GM04504 (cell line): Measurements from ENCODE around the gene C1QL4.

Source experiments
- DNase-seq: peaks from one replicate; pipeline ENCODE4 v3.0.0-alpha.2; 2012; ENCODE audit warnings: low read depth

The C1QL4 gene

DNA sequence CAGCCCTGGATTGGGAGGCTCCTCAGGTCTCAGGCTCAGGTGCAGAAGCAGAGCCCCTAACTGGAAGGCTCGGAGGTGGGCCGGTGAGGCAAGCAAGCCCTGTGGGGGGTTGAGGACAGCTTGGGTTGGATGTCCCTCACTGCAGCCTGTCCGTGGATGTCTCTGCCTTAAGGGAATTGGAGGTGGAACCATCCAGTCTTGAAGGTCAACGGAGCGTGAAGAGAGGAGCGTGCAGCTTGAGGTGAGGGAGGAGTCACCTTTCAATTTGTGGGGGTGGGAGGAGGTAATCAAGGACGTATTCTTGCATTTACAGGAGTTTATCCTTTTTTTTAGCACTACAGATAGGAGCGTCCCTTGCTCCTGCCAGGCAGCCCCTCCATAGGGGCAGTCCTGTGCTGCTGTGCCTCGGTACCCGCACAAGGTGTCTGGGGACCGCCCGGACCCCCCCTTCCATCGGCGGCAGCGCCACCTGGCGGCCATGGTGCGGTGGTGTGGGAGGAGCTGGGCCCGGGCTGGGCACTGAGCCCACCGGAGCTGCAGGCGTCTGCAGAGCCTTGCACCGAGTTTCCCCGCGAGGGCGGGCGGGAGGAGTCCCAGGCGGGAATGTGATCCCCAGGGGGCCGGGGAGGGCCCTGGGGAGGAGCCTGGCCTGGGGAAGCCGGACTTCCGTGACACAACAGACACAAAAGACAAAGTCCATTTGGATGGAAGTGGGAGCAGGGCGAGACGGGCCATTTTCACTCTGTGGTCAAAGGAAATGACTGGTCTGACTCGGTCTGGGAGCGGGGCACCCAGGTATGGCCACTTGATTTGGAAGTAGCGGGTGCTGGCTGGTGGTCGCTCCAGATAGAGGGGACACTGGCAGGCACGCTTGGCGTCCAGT lies 10.6 kb upstream of the C1QL4 start:
- DNase-seq, result no peak

- no peak for DNase-seq
These were observed 9.8 kb upstream of the C1QL4 start, which contains the start of gene DNAJC22 for GRCh38 chr12:49346659-49347310. DNAJC22 (plus strand) TSS chr12:49346888; CDS start chr12:49348873, 1,985 bp downstream.

DNA sequence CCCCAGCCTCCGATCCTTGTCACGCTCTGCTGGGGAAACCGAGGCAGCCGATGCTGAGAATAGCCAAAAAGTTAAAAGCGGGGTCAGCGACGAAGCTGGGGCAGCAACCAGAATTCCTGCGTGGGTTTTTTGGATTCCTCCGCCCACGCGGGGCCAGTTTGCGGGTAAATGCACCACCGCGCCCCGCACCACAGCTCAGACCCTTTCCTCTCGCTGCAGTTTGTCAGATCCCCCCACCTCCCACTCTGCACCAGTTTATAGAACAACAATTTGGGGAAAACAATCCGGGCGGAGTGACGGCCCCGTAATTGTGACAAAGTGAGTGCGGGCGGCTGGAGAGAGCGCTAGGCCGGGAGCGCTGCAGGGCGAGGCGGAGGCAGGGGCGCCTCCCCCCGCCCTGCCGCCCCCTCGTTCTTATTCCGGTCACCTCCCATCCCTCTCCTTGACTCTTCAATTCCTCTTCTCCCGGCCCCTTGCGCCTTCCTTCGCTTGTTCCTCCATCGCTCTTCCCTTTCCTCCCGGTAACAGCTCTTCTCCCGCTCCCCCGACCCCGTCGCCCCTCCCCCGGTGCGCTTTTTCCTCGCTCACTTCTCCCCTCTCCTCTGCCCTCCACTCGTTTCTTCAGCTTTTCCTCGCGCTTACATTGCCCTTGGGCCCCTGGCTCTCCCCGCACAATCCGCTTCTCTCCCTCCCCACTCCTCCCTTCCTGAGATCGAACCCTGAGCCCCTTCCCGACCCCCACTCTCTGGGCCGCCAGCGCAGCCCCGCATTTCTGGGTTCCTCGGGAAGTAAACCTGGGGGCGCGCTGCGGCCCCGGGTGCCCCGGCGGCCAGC lies 9.1 kb upstream of the C1QL4 start:
- no peak for DNase-seq

DNA sequence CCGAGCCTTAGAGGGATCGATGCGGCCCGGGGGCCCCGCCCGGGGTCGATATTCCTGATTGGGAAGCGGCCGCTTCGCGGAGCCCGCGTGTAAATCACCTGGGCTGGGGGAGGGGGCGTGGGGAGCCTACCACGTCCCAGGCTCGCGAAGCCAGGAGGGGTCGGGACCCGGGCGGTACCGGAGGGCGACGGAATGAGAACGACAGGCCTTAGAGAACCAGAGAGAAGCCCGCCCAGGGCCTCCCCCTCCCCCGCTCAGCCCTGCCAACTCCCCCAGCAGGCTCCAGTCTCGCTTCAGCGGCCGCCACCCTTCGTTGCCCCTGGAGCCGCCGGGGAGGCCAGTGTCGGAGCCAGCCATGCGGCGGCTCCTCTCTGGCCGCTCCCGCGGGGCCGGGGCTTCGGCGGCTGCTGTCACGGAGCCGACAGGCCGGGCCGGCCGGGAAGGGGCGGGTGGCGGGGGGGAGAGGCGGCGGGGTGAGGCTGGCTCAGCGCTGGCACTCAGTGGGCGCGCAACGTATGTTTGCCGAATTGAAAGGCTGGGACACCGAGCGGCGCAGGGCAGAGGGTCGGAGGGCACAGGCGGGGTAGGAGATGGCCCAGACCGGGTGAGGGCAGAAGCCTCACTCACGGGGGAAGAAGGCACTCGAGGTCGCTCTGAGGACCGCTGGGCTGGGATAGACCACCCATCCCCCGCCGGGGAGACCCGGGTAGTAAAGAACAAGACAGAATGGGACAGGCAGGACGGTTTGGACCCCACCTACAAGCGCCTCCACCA lies 8.2 kb upstream of the C1QL4 start:
- DNase-seq, result no peak

GRCh38 chr12:49344486-49345050 lies 7.6 kb upstream of the C1QL4 start:
- no peak for DNase-seq

DNA sequence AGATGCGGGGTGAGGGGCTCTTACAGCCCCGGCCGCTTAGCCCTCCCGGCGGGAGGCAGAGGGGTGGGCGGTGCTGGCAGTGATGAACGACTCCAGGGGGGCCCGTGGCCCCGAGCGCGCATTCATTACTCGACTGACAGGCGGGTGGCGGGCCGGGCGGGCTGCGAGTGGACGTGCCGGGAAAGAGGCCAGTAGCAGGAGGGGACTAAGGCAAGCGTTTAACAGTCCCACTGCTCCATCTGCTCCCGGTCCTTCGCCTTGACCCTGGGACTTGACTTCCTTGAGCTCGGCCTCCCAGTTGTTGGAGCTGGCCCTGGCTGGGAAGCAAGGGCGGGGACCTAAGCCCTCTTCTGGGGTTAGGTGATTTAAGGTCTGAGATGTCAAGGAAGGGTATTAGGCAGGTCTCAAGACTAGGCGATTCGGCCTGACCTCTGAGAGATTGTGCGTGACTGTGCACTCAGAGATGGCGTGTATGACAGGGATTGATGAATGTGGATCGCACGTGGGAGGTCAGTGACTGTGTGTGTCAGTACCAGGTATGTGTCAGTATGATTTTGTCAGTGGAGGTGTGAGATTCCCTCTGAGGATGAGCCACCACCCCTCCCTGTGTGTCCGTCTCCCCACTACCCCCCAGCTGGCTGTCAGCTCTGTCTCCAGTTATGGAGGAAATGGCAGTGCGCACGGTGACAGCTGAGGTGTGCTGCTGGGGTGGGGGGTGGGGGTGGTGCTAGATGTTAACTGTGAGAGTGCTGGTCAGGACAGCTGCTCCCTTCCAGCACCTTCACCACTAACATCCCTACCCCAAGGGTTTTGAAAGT lies 6.1 kb upstream of the C1QL4 start:
- no peak for DNase-seq

DNA sequence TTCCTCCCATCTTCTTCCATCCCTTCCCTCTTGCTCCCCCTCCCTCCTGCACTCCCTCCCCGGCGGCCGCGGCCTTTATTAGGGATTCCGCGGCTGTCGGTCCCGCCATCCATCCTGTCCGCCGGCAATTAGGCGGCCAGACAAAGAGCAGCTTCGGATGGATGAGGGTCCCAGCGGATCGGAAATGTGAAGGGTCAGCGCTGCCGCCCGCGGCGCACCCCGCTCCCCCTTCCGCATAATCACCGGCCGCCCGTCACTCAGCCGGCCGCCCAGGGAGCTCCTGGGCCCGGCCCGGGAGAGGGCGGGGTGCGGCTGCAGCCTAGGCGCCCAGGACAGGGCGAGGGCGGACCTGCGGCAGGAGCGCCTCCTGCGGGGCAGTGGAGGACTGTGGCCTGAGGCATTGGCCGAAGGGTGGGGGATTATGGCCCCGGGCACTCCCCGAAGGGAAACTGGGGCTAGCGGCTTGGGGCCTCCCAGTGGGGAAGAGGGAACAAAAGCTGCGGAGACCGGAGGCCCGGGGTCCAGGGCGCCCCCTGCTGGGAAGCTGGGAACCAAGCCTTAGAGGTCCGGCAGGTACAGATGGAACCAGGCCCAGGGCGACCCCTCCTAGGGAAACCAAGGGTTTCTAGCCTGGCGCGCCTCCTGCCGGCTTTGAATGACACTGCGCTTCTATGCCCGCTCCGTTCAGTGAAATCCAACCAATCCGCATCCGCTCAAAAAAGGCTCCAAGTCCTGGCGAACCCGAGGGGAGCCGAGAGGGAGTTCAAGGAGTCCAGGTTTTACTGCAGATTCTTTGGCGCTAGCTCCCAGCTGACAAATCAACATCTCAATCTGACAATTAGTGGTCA lies 5.3 kb upstream of the C1QL4 start:
- DNase-seq, result no peak

DNA sequence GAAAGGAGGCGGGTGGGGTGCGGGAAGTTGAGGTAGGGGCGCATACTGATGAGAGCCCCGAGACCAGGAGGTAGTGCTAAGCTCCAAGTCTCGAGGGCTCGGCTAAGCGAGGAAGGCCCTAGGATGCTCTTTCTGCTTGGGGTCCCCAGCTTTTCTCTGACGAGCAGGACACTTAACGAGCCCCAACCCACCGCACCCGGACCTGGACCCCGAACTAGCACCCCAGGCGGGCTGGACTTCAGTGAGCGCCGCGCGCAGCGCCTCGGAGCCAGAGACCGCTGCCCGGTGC lies 4.7 kb upstream of the C1QL4 start:
- DNase-seq, result no peak

- no peak for DNase-seq
These were observed 4.2 kb upstream of the C1QL4 start for GRCh38 chr12:49340971-49341776.

GRCh38 chr12:49340095-49340870 lies 3.3 kb upstream of the C1QL4 start:
- no peak for DNase-seq

DNA sequence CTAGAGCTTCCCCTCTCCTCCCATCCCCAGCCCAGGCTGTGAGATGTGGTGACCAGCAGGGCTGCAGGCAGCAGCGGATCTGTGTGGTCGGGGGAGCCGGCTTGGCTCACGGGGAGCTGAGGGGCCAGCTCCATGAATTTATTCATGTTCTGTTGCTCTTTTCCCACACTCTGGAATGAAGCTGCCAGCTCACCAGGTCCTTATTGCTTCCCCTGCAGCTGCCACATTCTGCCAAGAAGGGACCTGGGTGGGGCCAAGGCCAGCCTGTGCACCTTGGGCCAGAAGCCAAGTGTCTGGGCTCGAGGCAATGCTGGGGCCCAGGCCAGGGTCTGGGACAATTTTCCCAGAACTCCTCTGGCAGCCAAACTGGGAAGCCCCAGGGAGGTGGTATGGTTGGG lies 2.5 kb upstream of the C1QL4 start:
- DNase-seq, result no peak

GRCh38 chr12:49338830-49339463 lies 2.0 kb upstream of the C1QL4 start:
- DNase-seq, result no peak

DNA sequence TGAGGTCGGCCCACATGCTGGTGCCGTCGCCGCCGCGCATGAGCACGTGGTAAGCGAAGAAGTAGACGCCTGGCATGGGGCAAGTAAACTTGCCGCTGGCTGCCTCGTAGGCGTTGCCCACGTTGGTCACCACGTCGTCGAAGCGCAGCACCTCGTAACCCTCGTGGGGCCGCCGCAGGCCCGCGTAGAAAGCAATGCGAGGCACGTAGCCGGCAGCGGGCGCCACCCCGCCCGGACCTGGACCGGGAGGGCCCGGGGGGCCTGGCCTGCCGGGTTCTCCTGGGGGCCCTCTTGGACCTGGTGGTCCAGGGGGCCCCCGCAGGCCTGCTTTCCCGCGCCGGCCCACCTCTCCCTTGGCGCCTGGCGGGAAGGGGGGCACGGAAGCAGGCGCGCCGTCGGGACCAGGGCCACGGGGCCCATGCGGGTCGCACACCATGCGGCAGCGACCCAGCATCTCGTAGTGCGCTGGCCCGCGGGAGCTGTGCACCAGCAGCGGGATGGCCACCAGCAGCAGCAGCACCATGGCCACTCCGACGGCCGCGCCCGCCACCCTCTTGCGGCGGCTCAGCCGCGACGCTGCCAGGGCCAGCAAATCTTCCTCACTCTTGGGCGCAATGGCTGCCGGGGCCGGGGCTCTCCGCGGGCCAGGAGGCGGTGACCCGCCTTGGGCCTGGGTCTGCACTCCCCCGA lies 888 bp downstream of the C1QL4 start:
- no peak for DNase-seq

- DNase-seq, result no peak
These were observed 1.7 kb downstream of the C1QL4 start for GRCh38 chr12:49335118-49335954.

- DNase-seq, result no peak
These were observed 2.3 kb downstream of the C1QL4 start for GRCh38 chr12:49334681-49335080.

- DNase-seq, result no peak
These were observed 2.8 kb downstream of the C1QL4 start for GRCh38 chr12:49334226-49334625.
